Ammon's horn (tissue), 1 donor: ENCODE data around the gene HMX2.
A peak's percentile ranks its signal among the peaks of the same experiment; 100 is the strongest.
"Not testable (repeated sequence)": the region's sequence is repeated elsewhere in the genome, so short reads cannot be mapped to it uniquely, and the experiment has no call there.

Experiments
- DNase-seq: peaks from one replicate; pipeline ENCODE4 v3.0.0-alpha.2; 2016; ENCODE audit warnings: low spot score

Gene HMX2

GRCh38 chr10:123151737-123152135 lies 3.8 kb downstream of the HMX2 start:
- DNase-seq = no peak

DNA sequence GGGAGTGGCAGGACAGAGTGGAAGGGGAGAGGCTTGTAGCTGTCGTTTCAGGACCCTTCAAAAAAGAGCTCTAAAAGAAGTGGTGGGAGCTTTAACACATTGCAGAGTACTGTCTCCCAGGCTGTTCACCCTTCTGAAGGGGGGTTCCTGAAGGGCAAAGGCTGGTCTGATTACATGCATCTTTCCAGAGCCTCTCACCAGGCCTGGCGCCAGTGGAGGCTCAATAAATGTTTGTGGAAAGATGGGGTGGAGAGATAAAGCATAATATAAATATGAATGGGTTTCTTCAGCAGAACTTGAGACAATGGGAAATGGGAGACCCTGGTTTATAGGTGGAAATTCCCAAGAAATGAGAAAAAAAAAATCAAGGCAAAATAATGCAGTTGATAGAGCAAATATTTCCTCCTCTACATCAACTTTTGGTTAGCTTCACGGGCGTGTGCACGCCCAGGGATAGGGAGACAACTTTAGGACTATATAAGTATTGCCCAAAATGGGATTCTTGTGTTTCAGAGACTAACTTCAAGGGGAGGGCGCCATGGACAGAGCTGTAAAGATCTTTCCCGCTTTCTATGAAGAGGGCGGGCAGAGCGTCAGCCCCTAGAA lies 5.7 kb downstream of the HMX2 start:
- no peak for DNase-seq

- peak; percentile 100 for DNase-seq
Measured at GRCh38 chr10:123154092-123154710, 6.3 kb downstream of the HMX2 start, which contains the start of gene BUB3. Gene BUB3 (plus strand): TSS chr10:123154402. CDS start chr10:123154918, 516 bp downstream.

DNA sequence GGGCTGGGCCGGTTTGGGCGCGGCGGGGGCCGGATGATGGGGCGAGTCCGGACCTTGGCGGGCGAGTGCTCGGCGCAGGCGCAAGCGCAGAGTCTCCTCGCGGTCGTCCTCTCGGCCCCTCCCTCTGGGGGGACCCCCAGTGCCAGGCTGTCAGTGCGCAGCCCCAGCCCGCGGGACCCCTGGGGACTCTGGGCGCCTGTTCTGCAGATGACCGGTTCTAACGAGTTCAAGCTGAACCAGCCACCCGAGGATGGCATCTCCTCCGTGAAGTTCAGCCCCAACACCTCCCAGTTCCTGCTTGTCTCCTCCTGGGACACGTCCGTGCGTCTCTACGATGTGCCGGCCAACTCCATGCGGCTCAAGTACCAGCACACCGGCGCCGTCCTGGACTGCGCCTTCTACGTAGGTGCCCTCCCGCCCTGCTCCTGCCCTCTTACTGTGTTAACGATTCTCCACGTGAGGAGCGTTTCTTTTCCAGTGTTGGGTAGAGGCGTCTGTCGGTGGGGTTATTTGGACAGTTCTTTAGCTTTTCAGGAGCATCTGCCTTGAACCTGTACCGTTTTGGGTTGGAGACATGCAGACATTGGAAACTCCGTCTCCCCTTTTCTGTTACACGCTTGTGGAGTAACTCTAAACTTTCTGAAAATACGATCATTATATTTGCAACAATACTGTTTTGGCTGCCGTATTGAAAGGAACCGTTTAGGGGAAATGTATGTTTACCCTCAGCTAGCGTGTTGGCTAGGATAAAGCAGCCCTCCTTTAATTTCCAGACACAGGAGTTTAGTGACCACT lies 7.0 kb downstream of the HMX2 start:
- DNase-seq = peak; percentile 60

GRCh38 chr10:123156078-123156477 lies 8.1 kb downstream of the HMX2 start:
- DNase-seq = no peak

GRCh38 chr10:123157210-123157609 lies 9.3 kb downstream of the HMX2 start:
- DNase-seq = no peak

GRCh38 chr10:123158682-123159081 lies 10.7 kb downstream of the HMX2 start:
- no peak for DNase-seq

DNA sequence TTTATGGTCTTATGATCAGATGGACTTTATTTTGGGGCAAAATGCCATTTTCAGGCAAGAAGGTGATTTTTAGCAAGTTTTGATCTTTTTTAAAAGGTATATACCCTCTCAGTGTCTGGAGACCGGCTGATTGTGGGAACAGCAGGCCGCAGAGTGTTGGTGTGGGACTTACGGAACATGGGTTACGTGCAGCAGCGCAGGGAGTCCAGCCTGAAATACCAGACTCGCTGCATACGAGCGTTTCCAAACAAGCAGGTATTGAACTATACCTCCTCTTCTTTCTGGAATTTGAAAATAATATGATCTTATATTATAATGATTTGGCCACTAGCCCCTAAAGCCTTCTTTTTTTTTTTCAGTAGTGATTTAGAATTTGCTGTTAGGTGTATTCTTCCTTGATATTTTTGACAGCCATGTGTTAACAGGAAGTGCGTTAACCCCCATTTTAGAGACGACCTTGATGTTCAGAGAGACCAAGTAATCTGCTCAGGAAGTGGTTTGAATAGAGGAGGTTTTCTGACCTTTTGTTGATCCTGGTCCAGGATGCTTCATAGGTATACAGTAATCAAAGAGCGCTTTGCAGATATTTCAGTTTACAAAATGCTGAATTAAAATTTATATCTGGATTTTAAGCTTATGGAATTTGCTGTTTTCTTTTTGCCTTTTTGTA lies 12.5 kb downstream of the HMX2 start:
- no peak for DNase-seq

DNA sequence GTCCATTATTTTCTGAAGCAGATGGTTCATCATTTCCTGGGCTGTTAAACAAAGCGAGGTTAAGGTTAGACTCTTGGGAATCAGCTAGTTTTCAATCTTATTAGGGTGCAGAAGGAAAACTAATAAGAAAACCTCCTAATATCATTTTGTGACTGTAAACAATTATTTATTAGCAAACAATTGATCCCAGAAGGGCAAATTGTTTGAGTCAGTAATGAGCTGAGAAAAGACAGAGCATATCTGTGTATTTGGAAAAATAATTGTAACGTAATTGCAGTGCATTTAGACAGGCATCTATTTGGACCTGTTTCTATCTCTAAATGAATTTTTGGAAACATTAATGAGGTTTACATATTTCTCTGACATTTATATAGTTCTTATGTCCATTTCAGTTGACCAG lies 16.4 kb downstream of the HMX2 start:
- DNase-seq = no peak

DNA sequence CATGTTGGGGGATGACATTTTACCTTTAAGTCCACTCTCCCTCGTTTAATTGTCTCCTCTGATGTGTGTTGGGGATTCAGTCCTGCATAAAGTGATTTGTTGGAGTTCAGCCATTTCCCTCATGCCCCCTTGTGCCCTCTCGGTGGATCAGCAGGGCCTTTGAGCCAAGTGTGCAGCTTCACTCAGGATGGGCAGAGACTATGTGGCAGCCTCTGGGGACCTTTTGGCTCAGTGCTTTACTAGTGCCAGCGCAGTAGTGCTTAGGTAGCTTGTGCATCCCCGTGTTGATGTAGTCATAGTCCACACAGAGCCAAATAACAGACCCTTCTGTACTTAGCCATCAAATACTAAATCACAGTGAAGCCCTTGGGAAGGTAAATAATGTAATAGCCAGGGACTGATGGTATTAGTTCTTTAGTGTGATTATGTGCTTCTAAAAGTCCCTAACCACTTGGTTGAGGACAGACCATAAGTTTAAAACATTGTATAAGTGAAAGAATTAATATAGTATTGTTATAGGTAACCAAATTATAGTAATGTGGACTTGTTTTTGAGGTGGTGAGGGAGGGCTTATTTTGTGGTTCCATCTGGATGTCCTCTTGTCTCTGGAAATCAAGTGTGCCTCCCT lies 17.6 kb downstream of the HMX2 start:
- DNase-seq = no peak

DNA sequence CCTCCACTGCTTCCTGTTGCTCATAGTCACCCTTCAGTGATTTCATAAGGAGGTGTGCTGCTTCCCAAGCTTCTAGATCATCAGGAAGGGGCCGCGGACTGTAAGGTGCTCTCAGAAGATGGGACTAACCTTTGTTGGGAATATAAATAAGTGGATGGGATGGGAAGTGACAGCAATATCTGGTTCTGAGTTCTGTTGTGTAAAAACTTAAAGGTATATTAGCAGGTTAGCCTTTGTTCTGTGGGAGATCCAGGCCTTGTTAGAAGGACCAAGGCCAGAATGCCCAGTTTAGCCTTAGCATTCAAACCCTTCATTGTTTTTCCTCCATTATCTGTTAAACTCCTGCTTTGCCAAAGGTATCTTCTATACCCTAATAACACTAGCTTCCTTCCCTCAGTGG lies 18.7 kb downstream of the HMX2 start:
- no peak for DNase-seq

GRCh38 chr10:123170961-123171360 lies 23.0 kb downstream of the HMX2 start:
- DNase-seq = no peak

DNA sequence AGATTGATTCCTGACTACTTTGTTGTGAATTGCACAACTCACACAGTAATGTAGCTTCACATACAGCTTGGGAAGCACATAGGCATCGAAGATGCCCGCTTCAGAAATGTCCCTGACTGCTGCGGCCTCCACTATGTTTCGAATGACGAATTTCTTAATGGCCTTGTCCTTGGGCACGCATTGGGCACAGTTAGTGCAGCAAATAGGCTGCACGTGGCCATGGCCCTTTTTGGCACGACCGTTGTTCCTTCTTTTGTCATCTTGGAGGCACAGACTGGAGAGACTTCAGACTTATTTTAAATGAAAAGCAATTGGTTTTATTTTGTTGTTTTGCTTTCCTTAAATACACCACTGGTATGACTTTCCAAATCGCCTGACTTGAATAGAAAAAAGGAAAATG lies 23.7 kb downstream of the HMX2 start:
- DNase-seq = not testable (repeated sequence)

GRCh38 chr10:123175389-123176387 lies 27.8 kb downstream of the HMX2 start:
- DNase-seq = no peak

DNA sequence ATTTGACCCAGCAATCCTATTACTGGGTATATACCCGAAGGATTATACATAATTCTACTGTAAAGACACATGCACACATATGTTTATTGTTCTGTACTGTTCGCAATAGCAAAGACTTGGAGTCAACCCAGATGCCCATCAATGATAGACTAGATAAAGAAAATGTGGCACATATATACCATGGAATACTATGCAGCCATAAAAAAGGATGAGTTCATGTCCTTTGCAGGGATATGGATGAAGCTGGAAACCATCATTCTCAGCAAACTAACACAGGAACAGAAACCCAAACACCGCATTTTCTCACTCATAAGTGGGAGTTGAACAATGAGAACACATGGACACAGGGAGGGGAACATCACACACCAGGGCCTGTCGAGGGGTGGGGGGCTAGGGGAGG lies 30.5 kb downstream of the HMX2 start:
- DNase-seq = not testable (repeated sequence)

DNA sequence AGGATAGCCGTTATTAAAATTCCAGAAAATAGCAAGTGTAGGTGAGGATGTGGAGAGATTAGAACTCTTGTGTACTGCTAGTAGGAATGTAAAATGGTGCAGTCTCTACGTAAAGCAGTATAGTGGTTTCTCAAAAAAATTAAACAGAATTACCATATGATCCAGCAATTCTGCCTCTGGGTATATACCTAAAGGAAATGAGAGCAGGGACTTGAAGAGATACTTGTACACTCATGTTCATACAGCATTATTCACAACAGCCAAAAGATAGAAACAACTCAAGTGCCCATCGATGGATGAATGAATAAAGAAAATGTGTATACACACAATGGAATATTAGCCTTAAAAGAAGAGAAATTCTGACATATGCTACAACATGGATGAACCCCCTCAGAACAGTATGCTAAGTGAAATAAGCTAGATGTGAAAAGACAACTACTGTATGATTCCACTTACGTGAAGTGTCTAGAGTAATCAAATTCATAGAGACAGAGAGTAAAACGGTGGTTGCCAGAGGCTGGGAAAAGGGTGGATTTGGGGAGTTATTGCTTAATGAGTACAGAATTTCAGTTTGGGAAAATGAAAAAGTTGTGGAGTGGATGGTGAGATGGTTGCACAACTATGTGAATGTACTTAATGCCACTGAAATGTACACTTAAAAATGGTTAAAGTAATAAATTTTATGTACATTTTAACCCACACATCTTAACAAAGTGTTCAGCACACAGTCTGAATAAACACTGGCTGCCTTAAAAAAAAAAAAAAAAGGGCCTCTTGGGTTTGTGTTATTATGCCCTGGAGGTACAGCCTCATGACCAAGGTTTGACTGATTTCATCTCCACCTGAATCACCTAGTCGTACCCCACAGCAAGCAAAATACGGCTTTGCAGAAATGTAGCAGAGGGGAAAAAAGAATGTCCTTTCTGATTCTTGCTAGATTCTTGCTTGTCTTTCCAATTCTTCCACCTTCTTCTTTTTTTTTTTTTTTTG lies 32.5 kb downstream of the HMX2 start:
- no peak for DNase-seq

GRCh38 chr10:123183724-123184123 lies 35.8 kb downstream of the HMX2 start:
- no peak for DNase-seq

DNA sequence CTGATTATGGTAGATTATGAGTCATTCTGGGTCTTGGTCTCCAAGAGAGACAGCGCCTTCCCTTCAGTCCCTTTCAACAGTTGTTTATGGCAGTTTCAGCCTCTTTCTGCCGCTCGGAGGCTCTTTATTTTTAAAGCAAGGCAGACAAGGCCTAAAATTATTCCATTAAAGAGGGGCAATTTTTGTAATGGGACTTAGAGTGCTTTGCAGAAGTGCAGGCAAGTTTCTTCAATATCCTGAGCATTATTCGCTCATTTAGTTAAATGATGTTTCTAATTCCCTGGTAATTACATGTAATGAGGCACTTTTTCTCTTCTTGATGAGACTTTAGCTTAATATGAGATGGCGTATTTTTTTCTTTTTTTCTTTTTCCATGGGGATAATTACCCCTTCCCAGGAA lies 39.8 kb downstream of the HMX2 start:
- no peak for DNase-seq

DNA sequence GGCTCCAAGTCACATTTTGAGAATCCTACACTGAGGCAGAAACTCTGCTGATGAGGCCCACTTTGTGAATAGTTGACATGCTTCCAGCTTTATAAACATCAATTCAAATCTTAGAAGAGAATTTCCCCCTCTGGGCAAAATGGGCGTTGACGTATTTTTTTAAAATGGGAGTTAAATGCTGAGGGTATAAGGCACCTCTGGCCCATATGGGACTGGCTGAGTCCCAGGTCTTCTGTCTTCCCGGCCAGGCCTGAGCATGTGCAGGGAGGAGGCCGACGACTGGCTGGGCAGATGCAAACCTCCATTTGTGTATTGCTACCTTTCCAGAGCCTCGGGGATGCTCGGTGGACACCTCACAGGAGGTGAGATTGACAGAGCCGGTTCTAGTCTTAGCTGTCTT lies 44.0 kb downstream of the HMX2 start:
- no peak for DNase-seq

DNA sequence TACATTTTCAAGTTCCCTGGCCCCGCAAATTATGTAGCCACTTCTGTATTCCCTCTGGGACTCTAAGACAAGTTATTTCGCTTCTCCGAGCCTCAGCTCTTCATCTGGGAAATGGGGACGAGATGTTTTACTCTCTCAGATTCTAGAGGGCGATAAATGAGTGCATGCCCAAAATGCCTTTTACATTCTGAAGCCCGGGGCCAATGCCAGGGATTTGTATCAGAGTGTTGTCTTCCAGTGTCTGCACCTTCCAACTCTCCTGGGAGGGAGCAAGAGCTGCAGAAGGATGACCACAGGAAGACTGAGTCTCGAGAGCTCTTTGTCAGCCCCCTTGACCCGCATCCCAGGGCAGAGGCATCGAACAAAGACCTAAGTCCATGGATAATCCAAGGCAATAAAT lies 46.1 kb downstream of the HMX2 start:
- DNase-seq = no peak
